PC-3 (cell line): ENCODE results near the gene DBNL.

ENCODE experiments used
- EZH2 ChIP-seq: fragments of 300-600 bp; sonication (generic); IDR thresholded peaks from one replicate; pipeline ENCODE4 v1.6.1; 2017; ENCODE audit warnings: antibody characterized with exemption, mild to moderate bottlenecking, low read length; ENCODE audit not compliant: unreplicated experiment
- EZH2phosphoT487 ChIP-seq: fragments of 300-600 bp; sonication (generic); IDR thresholded peaks from 2 replicates; pipeline ENCODE4 v1.6.1; 2018; ENCODE audit warnings: mild to moderate bottlenecking, antibody characterized with exemption, low read length, borderline replicate concordance
- TF ChIP-seq, protein P1 (sequence below): fragments of 300-600 bp; sonication (generic); conservative IDR thresholded peaks from 2 replicates; pipeline ENCODE4 v1.5.1; 2017; ENCODE audit warnings: antibody characterized with exemption, low read depth, mild to moderate bottlenecking, low read length

DNA sequence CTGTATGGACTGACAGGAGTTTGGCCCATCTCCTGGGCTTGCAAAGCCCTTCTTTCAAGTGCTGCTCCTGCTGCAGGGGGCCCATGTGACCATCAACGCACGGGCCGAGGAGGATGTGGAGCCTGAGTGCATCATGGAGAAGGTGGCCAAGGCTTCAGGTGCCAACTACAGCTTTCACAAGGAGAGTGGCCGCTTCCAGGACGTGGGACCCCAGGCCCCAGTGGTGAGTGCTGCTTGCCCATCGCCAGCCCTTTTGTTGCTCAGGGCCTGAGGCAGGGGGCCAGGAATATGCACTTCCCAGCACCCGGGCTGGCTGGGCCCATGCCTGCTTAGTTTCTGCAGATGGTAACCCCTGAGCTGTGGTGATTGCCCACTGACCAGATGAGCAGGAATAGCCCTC is 12.2 kb downstream of the DBNL start:
- TF ChIP-seq, protein P1, sequence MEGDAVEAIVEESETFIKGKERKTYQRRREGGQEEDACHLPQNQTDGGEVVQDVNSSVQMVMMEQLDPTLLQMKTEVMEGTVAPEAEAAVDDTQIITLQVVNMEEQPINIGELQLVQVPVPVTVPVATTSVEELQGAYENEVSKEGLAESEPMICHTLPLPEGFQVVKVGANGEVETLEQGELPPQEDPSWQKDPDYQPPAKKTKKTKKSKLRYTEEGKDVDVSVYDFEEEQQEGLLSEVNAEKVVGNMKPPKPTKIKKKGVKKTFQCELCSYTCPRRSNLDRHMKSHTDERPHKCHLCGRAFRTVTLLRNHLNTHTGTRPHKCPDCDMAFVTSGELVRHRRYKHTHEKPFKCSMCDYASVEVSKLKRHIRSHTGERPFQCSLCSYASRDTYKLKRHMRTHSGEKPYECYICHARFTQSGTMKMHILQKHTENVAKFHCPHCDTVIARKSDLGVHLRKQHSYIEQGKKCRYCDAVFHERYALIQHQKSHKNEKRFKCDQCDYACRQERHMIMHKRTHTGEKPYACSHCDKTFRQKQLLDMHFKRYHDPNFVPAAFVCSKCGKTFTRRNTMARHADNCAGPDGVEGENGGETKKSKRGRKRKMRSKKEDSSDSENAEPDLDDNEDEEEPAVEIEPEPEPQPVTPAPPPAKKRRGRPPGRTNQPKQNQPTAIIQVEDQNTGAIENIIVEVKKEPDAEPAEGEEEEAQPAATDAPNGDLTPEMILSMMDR = no peak
- no peak for TF ChIP-seq EZH2
- no peak for TF ChIP-seq EZH2phosphoT487
